Muscle of arm (tissue), 12 donors: Measurements from ENCODE around the gene GALP. TPM values are rescaled to one million over a fixed set of nuclear protein-coding genes. Genes with fewer than 3 reads are reported as not detected.
"Not testable (repeated sequence)": the region's sequence is repeated elsewhere in the genome, so short reads cannot be mapped to it uniquely, and the experiment has no call there.

Experiments used
- DNase-seq: peaks from one replicate; pipeline ENCODE4 v3.0.0-alpha.2; 2013
- polyA plus RNA-seq, 12 donors: library from polyadenylated mRNA; unstranded; fragments of 120-200 nt; gene quantifications; one replicate each; pipeline ENCODE4 v1.2.1, GENCODE V29; 2013; ENCODE audit not compliant: insufficient read length in 12 of 12

GALP gene
- polyA plus RNA-seq, 12 donors = not detected

DNA sequence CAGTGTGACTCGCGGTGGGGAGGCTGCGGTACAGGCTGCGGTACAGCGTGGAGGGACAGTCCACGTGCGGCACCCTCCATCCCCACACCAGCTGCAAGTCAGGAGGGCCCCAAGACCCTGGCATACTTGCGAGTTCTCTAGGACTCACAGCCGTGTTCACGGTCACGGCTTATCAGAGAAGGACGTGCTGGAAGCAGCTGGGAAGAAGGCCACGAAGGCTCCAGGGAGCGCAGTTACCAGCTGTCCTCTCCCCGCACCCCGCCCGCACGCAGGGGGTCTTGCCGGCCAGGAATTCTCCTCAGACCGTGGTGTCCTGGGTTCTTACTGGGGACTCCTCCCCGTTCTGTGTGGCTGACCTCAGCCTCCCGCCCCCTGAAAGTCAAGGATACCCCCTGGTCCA lies 28.5 kb upstream of the GALP start:
- DNase-seq = no peak

GRCh38 chr19:56148096-56148495 lies 27.7 kb upstream of the GALP start:
- DNase-seq = no peak

DNA sequence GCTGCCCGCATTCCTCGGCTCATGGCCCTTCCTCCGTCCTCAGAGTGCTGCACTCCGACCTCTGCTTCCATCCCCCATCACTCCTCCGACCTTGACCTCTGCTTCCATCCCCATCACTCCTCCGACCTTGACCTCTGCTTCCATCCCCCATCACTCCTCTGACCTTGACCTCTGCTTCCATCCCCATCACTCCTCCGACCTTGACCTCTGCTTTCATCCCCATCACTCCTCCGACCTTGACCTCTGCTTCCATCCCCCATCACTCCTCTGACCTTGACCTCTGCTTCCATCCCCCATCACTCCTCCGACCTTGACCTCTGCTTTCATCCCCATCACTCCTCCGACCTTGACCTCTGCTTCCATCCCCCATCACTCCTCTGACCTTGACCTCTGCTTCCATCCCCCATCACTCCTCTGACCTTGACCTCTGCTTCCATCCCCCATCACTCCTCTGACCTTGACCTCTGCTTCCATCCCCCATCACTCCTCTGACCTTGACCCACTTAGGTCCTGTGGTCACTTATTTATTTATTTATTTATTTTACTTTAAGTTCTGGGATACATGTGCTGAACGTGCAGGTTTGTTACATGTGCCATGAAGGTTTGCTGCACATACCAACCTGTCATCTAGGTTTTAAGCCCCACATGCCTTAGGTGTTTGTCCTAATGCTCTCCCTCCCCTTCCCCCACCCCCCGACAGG lies 26.7 kb upstream of the GALP start:
- DNase-seq = not testable (repeated sequence)

DNA sequence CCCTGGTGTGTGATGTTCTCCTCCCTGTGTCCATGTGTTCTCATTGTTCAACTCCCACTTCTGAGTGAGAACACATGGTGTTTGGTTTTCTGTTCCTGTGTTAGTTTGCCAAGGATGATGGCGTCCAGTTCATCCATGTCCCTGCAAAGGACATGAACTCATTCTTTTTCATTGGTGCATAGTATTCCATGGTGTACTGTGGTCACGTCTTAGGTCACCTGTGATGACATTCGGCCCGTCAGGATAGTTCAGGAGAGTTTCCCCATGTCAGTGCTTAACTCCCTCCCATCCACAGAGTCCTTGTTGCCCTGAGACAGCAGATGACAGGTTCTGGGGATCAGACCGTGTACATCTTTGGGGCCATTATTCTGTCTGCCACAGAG lies 26.2 kb upstream of the GALP start:
- no peak for DNase-seq

- no peak for DNase-seq
These were observed 25.4 kb upstream of the GALP start for GRCh38 chr19:56150358-56150757.

GRCh38 chr19:56152644-56153043 lies 23.2 kb upstream of the GALP start:
- no peak for DNase-seq

GRCh38 chr19:56153507-56153906 lies 22.3 kb upstream of the GALP start:
- no peak for DNase-seq

- DNase-seq = no peak
These were observed 20.6 kb upstream of the GALP start for GRCh38 chr19:56155124-56155687.

GRCh38 chr19:56156768-56157167 lies 19.0 kb upstream of the GALP start:
- DNase-seq = no peak

GRCh38 chr19:56158170-56158757 lies 17.5 kb upstream of the GALP start:
- no peak for DNase-seq

DNA sequence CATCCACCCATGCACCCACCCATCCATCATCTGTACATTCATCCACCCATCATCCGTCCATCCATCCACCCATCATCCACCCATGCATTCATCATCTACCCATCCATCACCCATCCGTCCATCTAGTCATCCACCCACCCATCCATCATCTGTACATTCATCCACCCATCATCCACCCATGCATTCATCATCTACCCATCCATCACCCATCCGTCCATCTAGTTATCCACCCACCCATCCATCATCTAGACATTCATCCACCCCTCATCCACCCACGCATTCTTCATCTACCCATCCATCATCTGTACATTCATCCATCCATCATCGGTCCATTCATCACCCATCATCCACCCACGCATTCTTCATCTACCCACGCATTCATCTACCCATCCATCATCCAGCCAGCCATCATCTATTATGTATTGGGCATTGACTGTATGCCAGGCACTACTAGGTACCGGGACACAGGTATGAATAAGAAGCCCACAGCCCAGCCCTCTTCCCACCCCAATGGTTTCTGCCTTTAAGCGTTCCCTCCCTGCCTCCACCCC lies 16.7 kb upstream of the GALP start:
- no peak for DNase-seq

- DNase-seq = no peak
These were observed 16.1 kb upstream of the GALP start for GRCh38 chr19:56159622-56160271.

DNA sequence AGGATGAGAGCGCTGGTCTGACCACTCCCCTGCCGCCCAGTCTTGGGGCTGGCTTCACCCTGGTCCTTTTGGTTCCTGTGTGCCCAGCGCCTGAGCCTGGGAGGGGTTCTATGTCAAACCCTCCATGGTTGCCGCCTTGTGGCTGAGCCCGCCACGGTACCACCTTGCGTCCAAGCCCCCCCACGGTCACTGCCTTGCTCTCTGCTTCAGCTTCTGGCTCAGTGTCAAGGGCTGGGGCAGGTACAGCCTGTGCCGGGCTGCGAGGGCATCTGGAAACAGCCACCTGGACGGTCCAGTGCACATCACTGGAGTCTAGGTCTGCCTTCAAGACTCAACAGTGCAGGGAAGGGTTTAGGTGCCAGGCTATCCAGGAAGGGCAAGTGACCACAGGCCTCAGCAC lies 14.3 kb upstream of the GALP start:
- DNase-seq = no peak

DNA sequence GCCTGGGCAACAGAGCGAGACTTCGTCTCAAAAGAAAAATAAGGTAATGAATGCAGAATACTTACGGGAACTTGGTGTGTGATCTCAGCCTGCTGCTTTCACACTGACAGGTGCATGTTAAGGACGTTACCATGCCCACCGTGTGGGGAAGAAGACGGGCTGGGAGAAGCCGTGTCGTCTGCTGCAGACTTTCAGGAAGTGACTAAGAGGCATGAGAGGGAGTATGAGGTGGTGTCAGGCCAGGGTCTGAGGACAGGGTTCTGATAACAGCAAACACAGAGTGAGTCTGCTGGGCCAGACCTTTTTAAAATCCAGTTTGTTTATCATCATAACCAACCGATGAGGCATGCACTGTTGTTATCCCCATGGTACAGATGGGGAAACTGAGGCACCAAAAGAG lies 13.6 kb upstream of the GALP start:
- DNase-seq = no peak

- DNase-seq = no peak
These were observed 12.7 kb upstream of the GALP start for GRCh38 chr19:56163097-56163496.

GRCh38 chr19:56167064-56167578 lies 8.7 kb upstream of the GALP start:
- no peak for DNase-seq

DNA sequence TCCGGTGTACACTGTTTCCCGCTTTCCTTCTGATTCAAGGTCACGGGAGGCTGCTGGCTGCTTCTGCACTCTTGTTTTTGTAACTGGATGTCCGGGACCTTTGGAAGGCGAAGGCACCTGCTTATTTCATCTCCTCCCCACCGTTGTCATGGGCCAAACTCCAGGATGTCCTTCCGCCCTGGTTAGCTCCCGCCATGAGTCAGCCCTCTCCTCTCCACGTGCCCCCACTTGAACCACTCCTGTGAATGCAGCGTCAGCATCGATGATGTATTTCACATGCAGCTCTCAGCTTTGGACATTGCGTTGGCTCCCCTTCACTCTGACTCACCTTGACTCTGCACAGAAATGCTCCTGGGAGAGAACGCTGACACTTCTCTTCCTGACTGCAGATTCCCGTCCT lies 5.5 kb upstream of the GALP start:
- no peak for DNase-seq

- no peak for DNase-seq
These were observed 1.7 kb upstream of the GALP start for GRCh38 chr19:56174086-56174485.

DNA sequence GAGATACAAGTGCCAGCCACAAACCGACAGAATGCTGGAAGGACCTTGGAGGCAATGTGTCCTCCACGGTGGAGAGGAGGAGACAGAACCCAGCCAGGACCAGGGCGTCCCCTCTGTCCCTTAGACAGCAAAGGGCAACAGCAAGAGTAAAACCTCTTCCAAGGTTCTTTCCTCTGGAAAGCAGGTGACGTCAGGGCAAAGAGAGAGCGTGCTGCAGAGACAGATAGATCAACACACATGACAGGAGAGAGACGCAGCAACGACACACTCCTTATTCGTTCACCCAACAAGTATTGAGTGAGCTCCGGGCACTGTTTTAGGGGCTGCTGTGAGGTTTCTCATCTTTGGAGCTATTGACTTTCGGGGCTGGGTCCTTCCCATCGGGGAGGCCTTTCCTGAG lies 1.3 kb upstream of the GALP start:
- DNase-seq = no peak

DNA sequence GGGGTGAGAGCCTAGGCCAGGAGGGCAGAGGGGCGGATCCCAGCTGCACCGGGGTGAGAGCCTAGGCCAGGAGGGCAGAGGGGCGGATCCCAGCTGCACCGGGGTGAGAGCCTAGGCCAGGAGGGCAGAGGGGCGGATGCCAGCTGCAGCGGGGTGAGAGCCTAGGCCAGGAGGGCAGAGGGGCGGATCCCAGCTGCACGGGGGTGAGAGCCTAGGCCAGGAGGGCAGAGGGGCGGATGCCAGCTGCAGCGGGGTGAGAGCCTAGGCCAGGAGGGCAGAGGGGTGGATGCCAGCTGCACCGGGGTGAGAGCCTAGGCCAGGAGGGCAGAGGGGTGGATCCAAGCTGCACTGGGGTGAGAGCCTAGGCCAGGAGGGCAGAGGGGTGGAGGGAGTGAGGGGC lies 502 bp downstream of the GALP start:
- DNase-seq = not testable (repeated sequence)

DNA sequence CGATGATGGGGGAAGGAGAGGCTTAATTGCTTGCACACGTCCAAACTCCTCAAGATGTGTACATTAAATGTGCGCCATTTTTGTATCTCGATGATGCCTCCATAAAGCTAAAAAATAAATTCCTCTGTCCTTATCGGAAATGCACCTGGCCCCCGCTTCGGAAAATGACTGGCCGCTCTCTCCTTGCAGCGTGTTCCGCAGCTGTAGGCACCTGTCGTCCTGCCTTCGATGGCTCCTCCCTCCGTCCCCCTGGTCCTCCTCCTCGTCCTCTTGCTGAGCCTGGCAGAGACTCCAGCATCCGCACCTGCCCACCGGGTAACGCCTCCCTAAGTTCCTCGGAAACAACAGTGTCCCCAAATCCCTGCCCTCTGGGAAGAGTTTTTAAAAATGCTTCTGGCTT lies 1.1 kb downstream of the GALP start:
- DNase-seq = no peak

DNA sequence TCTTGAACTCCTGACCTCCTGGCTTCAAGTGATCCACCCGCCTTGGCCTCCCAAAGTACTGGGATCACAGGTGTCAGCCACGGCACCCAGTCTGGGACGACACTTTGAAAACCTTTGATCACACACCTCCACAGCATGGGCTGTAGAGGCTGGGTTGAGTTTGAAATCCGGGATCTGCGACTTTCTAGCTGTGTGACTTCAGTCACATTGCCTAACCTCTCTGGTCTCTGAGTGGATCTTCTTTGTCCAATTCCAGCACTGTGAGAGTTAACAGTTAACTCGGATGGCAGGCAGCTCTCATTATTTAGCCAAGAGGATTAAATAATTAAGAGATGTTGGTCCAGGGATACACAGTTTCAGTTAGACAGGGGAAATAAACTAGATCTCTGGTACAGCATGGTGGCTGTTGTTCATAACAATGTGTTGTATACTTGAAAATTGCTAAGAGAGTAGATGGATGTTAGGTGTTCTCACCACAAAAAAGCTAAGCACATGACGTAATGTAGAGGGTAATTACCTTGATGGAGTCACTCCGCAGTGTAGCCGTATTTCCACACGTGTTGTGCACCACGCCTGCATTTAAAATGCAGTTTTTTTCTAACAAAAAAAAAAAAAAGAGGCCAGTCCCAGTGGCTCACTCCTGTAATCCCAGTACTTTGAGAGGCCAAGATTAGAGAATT lies 1.9 kb downstream of the GALP start:
- DNase-seq = no peak
